ENCODE results near the gene TYK2. TPM values are rescaled to one million over a fixed set of nuclear protein-coding genes. Genes with fewer than 3 reads are reported as not detected.
A peak's percentile ranks its signal among the peaks of the same experiment; 100 is the strongest.

Gene TYK2
- total and polyA plus RNA-seq, 9 of the 15 experiments (the other 6 are each of a cell fraction or from before 2014, with no cell fraction given) = 15.0 to 182 (median 85.9) TPM

DNA sequence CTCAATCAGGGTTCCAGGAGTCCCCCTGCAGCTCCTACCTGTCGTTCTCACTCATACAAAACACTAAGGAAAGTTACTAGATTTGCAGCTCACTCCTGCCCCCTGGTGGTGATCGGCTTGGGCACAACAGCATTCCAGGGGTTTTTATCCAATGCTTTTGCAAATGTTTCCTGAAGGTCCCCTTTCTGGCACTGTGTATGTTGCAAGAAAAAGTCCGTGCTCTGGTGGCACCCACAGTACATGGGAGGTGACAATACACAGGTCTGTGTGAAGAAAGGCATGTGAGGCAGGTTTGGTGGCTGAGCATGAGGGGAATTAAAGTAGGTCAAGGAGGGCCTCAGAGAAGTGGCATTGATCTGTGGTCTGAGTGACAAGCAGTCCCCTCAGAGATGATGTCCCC lies 8.6 kb upstream of the TYK2 start (continued):
- TF ChIP-seq, protein P1, sequence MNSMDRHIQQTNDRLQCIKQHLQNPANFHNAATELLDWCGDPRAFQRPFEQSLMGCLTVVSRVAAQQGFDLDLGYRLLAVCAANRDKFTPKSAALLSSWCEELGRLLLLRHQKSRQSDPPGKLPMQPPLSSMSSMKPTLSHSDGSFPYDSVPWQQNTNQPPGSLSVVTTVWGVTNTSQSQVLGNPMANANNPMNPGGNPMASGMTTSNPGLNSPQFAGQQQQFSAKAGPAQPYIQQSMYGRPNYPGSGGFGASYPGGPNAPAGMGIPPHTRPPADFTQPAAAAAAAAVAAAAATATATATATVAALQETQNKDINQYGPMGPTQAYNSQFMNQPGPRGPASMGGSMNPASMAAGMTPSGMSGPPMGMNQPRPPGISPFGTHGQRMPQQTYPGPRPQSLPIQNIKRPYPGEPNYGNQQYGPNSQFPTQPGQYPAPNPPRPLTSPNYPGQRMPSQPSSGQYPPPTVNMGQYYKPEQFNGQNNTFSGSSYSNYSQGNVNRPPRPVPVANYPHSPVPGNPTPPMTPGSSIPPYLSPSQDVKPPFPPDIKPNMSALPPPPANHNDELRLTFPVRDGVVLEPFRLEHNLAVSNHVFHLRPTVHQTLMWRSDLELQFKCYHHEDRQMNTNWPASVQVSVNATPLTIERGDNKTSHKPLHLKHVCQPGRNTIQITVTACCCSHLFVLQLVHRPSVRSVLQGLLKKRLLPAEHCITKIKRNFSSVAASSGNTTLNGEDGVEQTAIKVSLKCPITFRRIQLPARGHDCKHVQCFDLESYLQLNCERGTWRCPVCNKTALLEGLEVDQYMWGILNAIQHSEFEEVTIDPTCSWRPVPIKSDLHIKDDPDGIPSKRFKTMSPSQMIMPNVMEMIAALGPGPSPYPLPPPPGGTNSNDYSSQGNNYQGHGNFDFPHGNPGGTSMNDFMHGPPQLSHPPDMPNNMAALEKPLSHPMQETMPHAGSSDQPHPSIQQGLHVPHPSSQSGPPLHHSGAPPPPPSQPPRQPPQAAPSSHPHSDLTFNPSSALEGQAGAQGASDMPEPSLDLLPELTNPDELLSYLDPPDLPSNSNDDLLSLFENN (IDR thresholded peaks at IDR 0.05; ENCODE audit: low read depth in 2 of 2, low read length in 2 of 2) = 0 out of 4 replicates have a peak, but pooled peaks of 1 of the 2 experiments have one; percentile 24
- TF ChIP-seq CC2D1A (IDR thresholded peaks at IDR 0.05) (0 out of 2 replicates have a peak, but pooled peaks have one; percentile 51), POLR3A (IDR thresholded peaks at IDR 0.05; ENCODE audit: borderline replicate concordance, extremely low read depth, insufficient read depth, insufficient read length) (no peak), ARID2 (IDR thresholded peaks at IDR 0.05) (peak; percentile 81; the same call in 1 of the 2 replicates), RAD21 (CRISPR knock-in tag; conservative IDR thresholded peaks at IDR 0.05 in 1 of 2, IDR thresholded peaks at IDR 0.05 in 1 of 2) (peak; percentile 92 to 96), SIN3B (IDR thresholded peaks at IDR 0.05; ENCODE audit: low read depth) (0 out of 2 replicates have a peak, but pooled peaks have one; percentile 15), MECOM (CRISPR knock-in tag; IDR thresholded peaks at IDR 0.05) (no peak), STAG1 (CRISPR knock-in tag; IDR thresholded peaks at IDR 0.05; ENCODE audit: borderline replicate concordance) (peak; percentile 80; the same call in 1 of the 2 replicates), RBM39 (optimal IDR thresholded peaks at IDR 0.05; ENCODE audit: low read depth, low read length) (peak; percentile 34), ZNF79 (CRISPR knock-in tag; IDR thresholded peaks at IDR 0.05; ENCODE audit: low read depth) (no peak), TEAD1 (CRISPR knock-in tag; IDR thresholded peaks at IDR 0.05) (peak in 1 of 2 experiments; percentile 97; a peak in 2 of 4 replicates), RB1 (IDR thresholded peaks at IDR 0.05; ENCODE audit: low read depth) (0 out of 2 replicates have a peak, but pooled peaks have one; percentile 12), ZFX (CRISPR knock-in tag; IDR thresholded peaks at IDR 0.05) (no peak), POLR2B (IDR thresholded peaks at IDR 0.05; ENCODE audit: low read depth, partially characterized antibody) (peak; percentile 37), XRCC5 (IDR thresholded peaks at IDR 0.05; ENCODE audit: low read depth, low read length) (peak; percentile 64; the same call in 1 of the 2 replicates), POLR2AphosphoS2 (IDR thresholded peaks at IDR 0.05; ENCODE audit: low read length) (peak; percentile 93), SMC3 (conservative IDR thresholded peaks at IDR 0.05; ENCODE audit: insufficient read depth, low read depth, low read length) (peak; percentile 95)
- TF ChIP-seq, protein P2, sequence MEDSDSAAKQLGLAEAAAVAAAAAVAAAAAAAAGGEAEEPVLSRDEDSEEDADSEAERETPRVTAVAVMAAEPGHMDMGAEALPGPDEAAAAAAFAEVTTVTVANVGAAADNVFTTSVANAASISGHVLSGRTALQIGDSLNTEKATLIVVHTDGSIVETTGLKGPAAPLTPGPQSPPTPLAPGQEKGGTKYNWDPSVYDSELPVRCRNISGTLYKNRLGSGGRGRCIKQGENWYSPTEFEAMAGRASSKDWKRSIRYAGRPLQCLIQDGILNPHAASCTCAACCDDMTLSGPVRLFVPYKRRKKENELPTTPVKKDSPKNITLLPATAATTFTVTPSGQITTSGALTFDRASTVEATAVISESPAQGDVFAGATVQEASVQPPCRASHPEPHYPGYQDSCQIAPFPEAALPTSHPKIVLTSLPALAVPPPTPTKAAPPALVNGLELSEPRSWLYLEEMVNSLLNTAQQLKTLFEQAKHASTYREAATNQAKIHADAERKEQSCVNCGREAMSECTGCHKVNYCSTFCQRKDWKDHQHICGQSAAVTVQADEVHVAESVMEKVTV (CRISPR knock-in tag; IDR thresholded peaks at IDR 0.05) = peak; percentile 85
- TF ChIP-seq, protein P3, sequence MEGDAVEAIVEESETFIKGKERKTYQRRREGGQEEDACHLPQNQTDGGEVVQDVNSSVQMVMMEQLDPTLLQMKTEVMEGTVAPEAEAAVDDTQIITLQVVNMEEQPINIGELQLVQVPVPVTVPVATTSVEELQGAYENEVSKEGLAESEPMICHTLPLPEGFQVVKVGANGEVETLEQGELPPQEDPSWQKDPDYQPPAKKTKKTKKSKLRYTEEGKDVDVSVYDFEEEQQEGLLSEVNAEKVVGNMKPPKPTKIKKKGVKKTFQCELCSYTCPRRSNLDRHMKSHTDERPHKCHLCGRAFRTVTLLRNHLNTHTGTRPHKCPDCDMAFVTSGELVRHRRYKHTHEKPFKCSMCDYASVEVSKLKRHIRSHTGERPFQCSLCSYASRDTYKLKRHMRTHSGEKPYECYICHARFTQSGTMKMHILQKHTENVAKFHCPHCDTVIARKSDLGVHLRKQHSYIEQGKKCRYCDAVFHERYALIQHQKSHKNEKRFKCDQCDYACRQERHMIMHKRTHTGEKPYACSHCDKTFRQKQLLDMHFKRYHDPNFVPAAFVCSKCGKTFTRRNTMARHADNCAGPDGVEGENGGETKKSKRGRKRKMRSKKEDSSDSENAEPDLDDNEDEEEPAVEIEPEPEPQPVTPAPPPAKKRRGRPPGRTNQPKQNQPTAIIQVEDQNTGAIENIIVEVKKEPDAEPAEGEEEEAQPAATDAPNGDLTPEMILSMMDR (IDR thresholded peaks at IDR 0.05 in 2 of 3, conservative IDR thresholded peaks at IDR 0.05 in 1 of 3; ENCODE audit: insufficient read depth in 2 of 3, low read depth in 1 of 3, low read length in 3 of 3) = peak; percentile 92 to 95 (median 94)

Measured in K562 (cell line).